Peyer's patch (tissue), 4 donors: ENCODE data around the gene FILIP1.

Experiments
- POLR2A ChIP-seq, 2 donors: fragments of 450-650 bp; IDR thresholded peaks; one replicate each; pipeline ENCODE4 v1.5.1; 2017; ENCODE audit warnings: antibody characterized with exemption in 2 of 2, mild to moderate bottlenecking in 2 of 2, moderate library complexity in 2 of 2
- TF ChIP-seq, protein P1 (sequence below), 6 experiments: fragments of 450-650 bp in 4 of 6; fragments of 200-600 bp in 2 of 6; sonication (generic) in 1 of 6; IDR thresholded peaks; one replicate each; pipeline ENCODE4 v1.5.1; 2017 to 2019; ENCODE audit warnings: antibody characterized with exemption in 6 of 6, mild to moderate bottlenecking in 3 of 6, moderate library complexity in 1 of 6

DNA sequence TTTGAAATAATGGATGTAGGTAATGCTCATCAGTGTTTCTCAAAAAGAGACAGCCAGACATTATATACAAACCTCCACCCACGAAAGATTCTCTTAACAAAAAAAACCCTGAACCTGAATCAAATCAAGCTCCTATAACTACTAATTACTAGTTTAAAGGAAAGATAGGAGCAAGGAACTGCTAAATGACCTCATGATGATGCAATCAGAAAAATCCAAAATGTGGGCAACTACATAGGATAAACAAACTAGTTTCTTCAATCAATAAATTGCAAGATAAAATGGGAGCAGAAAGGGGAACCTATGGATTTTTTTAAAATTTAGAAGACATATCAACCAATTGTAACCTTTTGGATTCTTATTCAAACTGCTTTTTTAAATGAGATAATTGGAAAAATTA is 165.8 kb downstream of the FILIP1 start:
- no peak for TF ChIP-seq POLR2A (IDR thresholded peaks at IDR 0.05)
- TF ChIP-seq, protein P1, sequence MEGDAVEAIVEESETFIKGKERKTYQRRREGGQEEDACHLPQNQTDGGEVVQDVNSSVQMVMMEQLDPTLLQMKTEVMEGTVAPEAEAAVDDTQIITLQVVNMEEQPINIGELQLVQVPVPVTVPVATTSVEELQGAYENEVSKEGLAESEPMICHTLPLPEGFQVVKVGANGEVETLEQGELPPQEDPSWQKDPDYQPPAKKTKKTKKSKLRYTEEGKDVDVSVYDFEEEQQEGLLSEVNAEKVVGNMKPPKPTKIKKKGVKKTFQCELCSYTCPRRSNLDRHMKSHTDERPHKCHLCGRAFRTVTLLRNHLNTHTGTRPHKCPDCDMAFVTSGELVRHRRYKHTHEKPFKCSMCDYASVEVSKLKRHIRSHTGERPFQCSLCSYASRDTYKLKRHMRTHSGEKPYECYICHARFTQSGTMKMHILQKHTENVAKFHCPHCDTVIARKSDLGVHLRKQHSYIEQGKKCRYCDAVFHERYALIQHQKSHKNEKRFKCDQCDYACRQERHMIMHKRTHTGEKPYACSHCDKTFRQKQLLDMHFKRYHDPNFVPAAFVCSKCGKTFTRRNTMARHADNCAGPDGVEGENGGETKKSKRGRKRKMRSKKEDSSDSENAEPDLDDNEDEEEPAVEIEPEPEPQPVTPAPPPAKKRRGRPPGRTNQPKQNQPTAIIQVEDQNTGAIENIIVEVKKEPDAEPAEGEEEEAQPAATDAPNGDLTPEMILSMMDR (IDR thresholded peaks at IDR 0.05), result no peak
